GM18517 (cell line): Measurements from ENCODE around the gene PAPSS1.
A peak's percentile ranks its signal among the peaks of the same experiment; 100 is the strongest.

Source experiments
- ATAC-seq: cut with Tn5 transposase; IDR thresholded peaks from one replicate; pipeline ENCODE4 v1.9.1; 2021; ENCODE audit warnings: mild to moderate bottlenecking, moderate library complexity; ENCODE audit not compliant: unreplicated experiment

PAPSS1 gene

GRCh38 chr4:107631560-107631959, 88.5 kb downstream of the PAPSS1 start:
- ATAC-seq, result no peak

GRCh38 chr4:107630185-107630705, 89.8 kb downstream of the PAPSS1 start:
- no peak for ATAC-seq

GRCh38 chr4:107629318-107629717, 90.7 kb downstream of the PAPSS1 start:
- ATAC-seq, result no peak

GRCh38 chr4:107625391-107625902, 94.6 kb downstream of the PAPSS1 start:
- no peak for ATAC-seq

- ATAC-seq, result no peak
Observed at GRCh38 chr4:107624024-107624423, 96.0 kb downstream of the PAPSS1 start.

- ATAC-seq, result no peak
Observed at GRCh38 chr4:107622006-107622405, 98.0 kb downstream of the PAPSS1 start.

- ATAC-seq, result no peak
Observed at GRCh38 chr4:107619731-107620130, 100.3 kb downstream of the PAPSS1 start.

- no peak for ATAC-seq
Observed at GRCh38 chr4:107619066-107619465, 101.0 kb downstream of the PAPSS1 start.

GRCh38 chr4:107618656-107619055, 101.4 kb downstream of the PAPSS1 start:
- ATAC-seq, result no peak

GRCh38 chr4:107616838-107617389, 103.1 kb downstream of the PAPSS1 start:
- no peak for ATAC-seq

GRCh38 chr4:107615809-107616208, 104.2 kb downstream of the PAPSS1 start:
- ATAC-seq, result no peak

GRCh38 chr4:107603430-107603829, 116.6 kb downstream of the PAPSS1 start:
- ATAC-seq, result no peak

GRCh38 chr4:107600983-107601382, 119.1 kb downstream of the PAPSS1 start:
- no peak for ATAC-seq

GRCh38 chr4:107600436-107600835, 119.6 kb downstream of the PAPSS1 start:
- ATAC-seq, result no peak

- ATAC-seq, result no peak
Observed at GRCh38 chr4:107599841-107600240, 120.2 kb downstream of the PAPSS1 start.

- ATAC-seq, result no peak
Observed at GRCh38 chr4:107593230-107593629, 126.8 kb downstream of the PAPSS1 start.

- peak; percentile 79 for ATAC-seq
Observed at GRCh38 chr4:107592519-107592918, 127.5 kb downstream of the PAPSS1 start.

GRCh38 chr4:107589269-107589668, 130.8 kb downstream of the PAPSS1 start:
- ATAC-seq, result no peak

- ATAC-seq, result no peak
Observed at GRCh38 chr4:107586371-107586770, 133.7 kb downstream of the PAPSS1 start.

GRCh38 chr4:107579099-107579498, 140.9 kb downstream of the PAPSS1 start:
- ATAC-seq, result no peak

- no peak for ATAC-seq
Observed at GRCh38 chr4:107578321-107578720, 141.7 kb downstream of the PAPSS1 start.

- no peak for ATAC-seq
Observed at GRCh38 chr4:107577743-107578142, 142.3 kb downstream of the PAPSS1 start.

- ATAC-seq, result no peak
Observed at GRCh38 chr4:107575243-107575642, 144.8 kb downstream of the PAPSS1 start.
